ENCODE measurements around the gene ZNF532. TPM values are rescaled to one million over a fixed set of nuclear protein-coding genes. Genes with fewer than 3 reads are reported as not detected.

The ZNF532 gene
- polyA plus RNA-seq, 1 experiment: 75.3 TPM

DNA sequence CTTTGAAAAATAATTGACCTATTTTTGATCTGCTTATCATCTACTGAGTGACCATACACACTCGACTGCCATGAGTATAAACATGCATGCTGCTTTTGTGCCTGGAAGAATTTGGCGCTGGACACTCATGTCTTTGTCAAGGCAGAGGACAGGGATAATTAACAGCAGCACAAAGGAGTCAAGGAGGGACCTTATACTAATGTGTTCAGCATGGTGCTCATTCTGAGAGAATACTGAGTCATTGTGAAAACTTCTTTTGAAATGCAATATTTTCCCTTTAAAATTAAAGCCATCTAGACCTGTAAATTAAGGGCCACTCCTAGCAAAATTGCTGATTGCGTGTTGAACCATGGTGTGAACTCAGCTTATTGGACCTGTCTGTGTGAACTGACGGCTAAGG is 116.3 kb downstream of the ZNF532 start:
- no peak for DNase-seq (ENCODE audit: low read depth)
- TF ChIP-seq, protein P1, sequence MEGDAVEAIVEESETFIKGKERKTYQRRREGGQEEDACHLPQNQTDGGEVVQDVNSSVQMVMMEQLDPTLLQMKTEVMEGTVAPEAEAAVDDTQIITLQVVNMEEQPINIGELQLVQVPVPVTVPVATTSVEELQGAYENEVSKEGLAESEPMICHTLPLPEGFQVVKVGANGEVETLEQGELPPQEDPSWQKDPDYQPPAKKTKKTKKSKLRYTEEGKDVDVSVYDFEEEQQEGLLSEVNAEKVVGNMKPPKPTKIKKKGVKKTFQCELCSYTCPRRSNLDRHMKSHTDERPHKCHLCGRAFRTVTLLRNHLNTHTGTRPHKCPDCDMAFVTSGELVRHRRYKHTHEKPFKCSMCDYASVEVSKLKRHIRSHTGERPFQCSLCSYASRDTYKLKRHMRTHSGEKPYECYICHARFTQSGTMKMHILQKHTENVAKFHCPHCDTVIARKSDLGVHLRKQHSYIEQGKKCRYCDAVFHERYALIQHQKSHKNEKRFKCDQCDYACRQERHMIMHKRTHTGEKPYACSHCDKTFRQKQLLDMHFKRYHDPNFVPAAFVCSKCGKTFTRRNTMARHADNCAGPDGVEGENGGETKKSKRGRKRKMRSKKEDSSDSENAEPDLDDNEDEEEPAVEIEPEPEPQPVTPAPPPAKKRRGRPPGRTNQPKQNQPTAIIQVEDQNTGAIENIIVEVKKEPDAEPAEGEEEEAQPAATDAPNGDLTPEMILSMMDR (IDR thresholded peaks at IDR 0.05; ENCODE audit: insufficient read depth, low read depth, low read length): no peak
- H3K27me3 ChIP-seq (ENCODE audit: control insufficient read depth, insufficient read depth, low read length): no peaks in the 10 kb centered on the region
- POLR2A ChIA-PET: no interaction called here
- H3K36me3 ChIP-seq (ENCODE audit: control insufficient read depth, insufficient read depth, low read length): peaks cover 11% of the 10 kb centered on the region
- CTCF ChIA-PET: no interaction called here
- no peak overlapping the region for H3K4me3 ChIP-seq (ENCODE audit: low read depth, low read length)

DNA sequence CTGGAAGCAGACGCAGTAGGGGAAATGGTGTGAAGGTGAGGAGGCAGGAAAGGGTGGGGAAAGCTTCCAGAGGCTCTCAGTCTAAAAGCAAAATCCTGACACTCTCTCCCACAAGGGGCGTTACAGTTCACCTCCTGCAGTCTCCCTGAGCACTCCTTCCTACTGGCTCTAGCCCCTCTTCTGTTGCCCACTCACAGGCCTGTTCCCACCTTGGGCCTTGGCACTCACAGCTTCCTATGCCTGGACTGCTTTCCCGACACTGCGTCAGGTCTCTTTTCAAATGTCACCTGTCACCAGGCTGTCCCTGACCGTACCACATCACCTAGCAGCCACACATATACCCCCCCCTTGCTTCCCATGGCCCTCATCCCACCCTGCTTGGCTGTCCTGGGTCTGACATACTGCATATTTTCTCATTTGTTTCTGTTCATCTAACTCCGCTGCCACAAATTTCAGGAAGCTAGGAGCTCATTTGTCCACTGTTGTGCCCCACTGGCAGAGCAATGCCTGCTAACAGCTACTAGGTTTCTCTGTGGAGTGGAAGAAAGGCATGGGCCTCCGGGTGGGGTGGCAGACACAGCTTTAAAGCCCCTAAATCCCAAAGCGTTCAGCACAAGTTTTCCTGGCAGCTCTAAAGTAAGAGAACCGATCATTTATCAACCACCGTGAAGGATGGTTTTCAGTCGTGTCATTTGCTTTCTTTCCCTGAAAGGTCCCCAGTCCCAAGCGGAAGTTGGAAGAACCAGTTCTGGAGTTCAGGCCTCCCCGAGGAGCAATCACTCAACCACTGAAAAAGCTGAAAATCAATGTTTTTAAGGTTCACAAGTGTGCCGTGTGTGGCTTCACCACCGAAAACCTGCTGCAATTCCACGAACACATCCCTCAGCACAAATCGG is 118.8 kb downstream of the ZNF532 start:
- no peaks in the 10 kb centered on the region for H3K27me3 ChIP-seq (ENCODE audit: control insufficient read depth, insufficient read depth, low read length)
- no peak for DNase-seq (ENCODE audit: low read depth)
- H3K4me3 ChIP-seq (ENCODE audit: low read depth, low read length): no peak overlapping the region
- ChIA-PET CTCF (interaction anchor here (0.9 kb wide), 1 partner anchor 104 kb away, joined by 3 read pairs; no protein-coding TSS in a partner anchor), POLR2A (no interaction called here)
- TF ChIP-seq, protein P1 (IDR thresholded peaks at IDR 0.05; ENCODE audit: insufficient read depth, low read depth, low read length): no peak
- peaks cover 11% of the 10 kb centered on the region for H3K36me3 ChIP-seq (ENCODE audit: control insufficient read depth, insufficient read depth, low read length)

GRCh38 chr18:58988600-58988999 is 123.9 kb downstream of the ZNF532 start:
- H3K36me3 ChIP-seq (ENCODE audit: control insufficient read depth, insufficient read depth, low read length): no peaks in the 10 kb centered on the region; the same call in 1 of the 2 replicates
- H3K4me3 ChIP-seq (ENCODE audit: low read depth, low read length): no peak overlapping the region
- TF ChIP-seq, protein P1 (IDR thresholded peaks at IDR 0.05; ENCODE audit: insufficient read depth, low read depth, low read length): no peak
- DNase-seq (ENCODE audit: low read depth): no peak
- H3K27me3 ChIP-seq (ENCODE audit: control insufficient read depth, insufficient read depth, low read length): no peaks in the 10 kb centered on the region
- POLR2A ChIA-PET: no interaction called here
- CTCF ChIA-PET: no interaction called here

DNA sequence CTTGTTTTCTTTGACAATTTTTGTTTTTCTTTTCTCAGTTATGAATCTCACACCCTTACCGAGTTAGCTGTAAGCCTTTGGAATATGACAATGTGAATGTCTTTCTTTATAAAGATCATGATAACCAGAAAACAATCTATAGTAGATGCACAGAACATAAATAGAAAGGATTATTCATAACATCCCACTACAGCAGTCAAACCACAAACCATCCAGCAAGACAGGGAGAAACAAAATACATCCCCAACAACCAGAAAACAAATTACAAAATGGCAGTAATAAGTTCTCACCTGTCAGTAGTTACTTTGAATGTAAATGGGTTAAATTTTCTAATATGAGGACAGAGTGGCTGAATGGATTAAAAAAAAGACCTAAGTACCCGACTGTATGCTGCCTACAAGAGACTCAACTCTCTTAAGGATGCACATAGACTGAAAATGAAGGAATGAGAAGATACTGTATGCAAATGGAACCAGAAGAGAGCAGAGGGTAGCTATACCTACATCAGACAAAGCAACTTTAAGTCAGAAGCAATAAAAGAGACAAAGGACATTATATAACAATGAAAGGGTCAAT is 124.6 kb downstream of the ZNF532 start:
- POLR2A ChIA-PET: no interaction called here
- CTCF ChIA-PET: no interaction called here

GRCh38 chr18:58990720-58991119 is 126.0 kb downstream of the ZNF532 start:
- TF ChIP-seq, protein P1 (IDR thresholded peaks at IDR 0.05; ENCODE audit: insufficient read depth, low read depth, low read length): no peak
- DNase-seq (ENCODE audit: low read depth): no peak
- Histone ChIP-seq H3K36me3 (ENCODE audit: control insufficient read depth, insufficient read depth, low read length) (no peaks in the 10 kb centered on the region), H3K27me3 (ENCODE audit: control insufficient read depth, insufficient read depth, low read length) (no peaks in the 10 kb centered on the region), H3K4me3 (ENCODE audit: low read depth, low read length) (no peak overlapping the region)
- POLR2A ChIA-PET: no interaction called here
- CTCF ChIA-PET: no interaction called here

More for the DNA sequence above, 124.6 kb downstream of the ZNF532 start:
- no peak overlapping the region for H3K4me3 ChIP-seq (ENCODE audit: low read depth, low read length)
- H3K27me3 ChIP-seq (ENCODE audit: control insufficient read depth, insufficient read depth, low read length): no peaks in the 10 kb centered on the region
- TF ChIP-seq, protein P1 (IDR thresholded peaks at IDR 0.05; ENCODE audit: insufficient read depth, low read depth, low read length): no peak
- no peaks in the 10 kb centered on the region for H3K36me3 ChIP-seq (ENCODE audit: control insufficient read depth, insufficient read depth, low read length)
- no peak for DNase-seq (ENCODE audit: low read depth)
